GM12878 (cell line): ENCODE data around the gene TTYH3.

Experiments used
- BHLHE40 ChIP-seq, 2 experiments: fragments of 450-650 bp in 1 of 2; IDR thresholded peaks; 2 replicates each; pipeline ENCODE4 v1.6.1; 2011 to 2017; ENCODE audit warnings: low read depth in 2 of 2, borderline replicate concordance in 1 of 2, improper control_type of control experiment in 1 of 2, low read length in 1 of 2, mild to moderate bottlenecking in 1 of 2
- CBFB ChIP-seq: IDR thresholded peaks from 2 replicates; pipeline ENCODE4 v1.6.1; 2016; ENCODE audit warnings: antibody characterized with exemption, low read depth
- CHD1 ChIP-seq: IDR thresholded peaks from 2 replicates; pipeline ENCODE4 v1.6.1; 2012; ENCODE audit warnings: low read depth, low read length, improper control_type of control experiment
- CHD2 ChIP-seq: IDR thresholded peaks from 2 replicates; pipeline ENCODE4 v1.6.1; 2011; ENCODE audit warnings: low read depth, low read length, improper control_type of control experiment, borderline replicate concordance
- EP300 ChIP-seq, 2 experiments: fragments of 150-350 bp in 1 of 2; IDR thresholded peaks; 2 replicates each; pipeline ENCODE4 v1.6.1; 2011 to 2012; ENCODE audit warnings: low read depth in 2 of 2, low read length in 2 of 2, borderline replicate concordance in 1 of 2, improper control_type of control experiment in 1 of 2, inconsistent platforms in 1 of 2; ENCODE audit not compliant: control insufficient read depth in 1 of 2
- KLF5 ChIP-seq: fragments of 450-650 bp; IDR thresholded peaks from 2 replicates; pipeline ENCODE4 v1.6.1; 2014; ENCODE audit warnings: mild to moderate bottlenecking; ENCODE audit not compliant: partially characterized antibody
- NR2C1 ChIP-seq: fragments of 450-650 bp; IDR thresholded peaks from 2 replicates; pipeline ENCODE4 v1.6.1; 2017; ENCODE audit warnings: antibody characterized with exemption, mild to moderate bottlenecking, moderate library complexity
- RAD21 ChIP-seq: IDR thresholded peaks from 2 replicates; pipeline ENCODE4 v1.6.1; 2011; ENCODE audit warnings: mild to moderate bottlenecking, low read depth, low read length, moderate library complexity; ENCODE audit not compliant: insufficient read depth
- SIX5 ChIP-seq: IDR thresholded peaks from 2 replicates; pipeline ENCODE4 v1.6.1; 2011; ENCODE audit warnings: mild to moderate bottlenecking, low read depth, low read length, moderate library complexity; ENCODE audit not compliant: severe bottlenecking
- SPI1 ChIP-seq: IDR thresholded peaks from 2 replicates; pipeline ENCODE4 v1.6.1; 2011; ENCODE audit warnings: low read depth, mild to moderate bottlenecking, low read length, moderate library complexity, borderline replicate concordance; ENCODE audit not compliant: insufficient read depth
- TBL1XR1 ChIP-seq: IDR thresholded peaks from 2 replicates; pipeline ENCODE4 v1.6.1; 2012; ENCODE audit warnings: low read depth, low read length, improper control_type of control experiment
- TF ChIP-seq, protein P1 (sequence below): fragments of 450-650 bp; IDR thresholded peaks from 2 replicates; pipeline ENCODE4 v1.6.1; 2017; ENCODE audit warnings: mild to moderate bottlenecking
- TF ChIP-seq, protein P2 (sequence below), 3 experiments: IDR thresholded peaks in 2 of 3; conservative IDR thresholded peaks in 1 of 3; 2 replicates each; pipeline ENCODE4 v1.5.1; 2011; ENCODE audit warnings: low read depth in 3 of 3, low read length in 3 of 3, mild to moderate bottlenecking in 3 of 3, control low read depth in 2 of 3, moderate library complexity in 2 of 3, inconsistent platforms in 1 of 3, mixed read lengths in 1 of 3; ENCODE audit not compliant: control insufficient read depth in 2 of 3, insufficient read depth in 1 of 3; ENCODE audit errors: extremely low read depth in 1 of 3

- TF ChIP-seq CBFB (no peak), SIX5 (no peak), BHLHE40 (IDR thresholded peaks at IDR 0.05; ENCODE audit: borderline replicate concordance in 1 of 2, low read depth in 2 of 2, low read length in 1 of 2) (no peak), SPI1 (no peak), CHD1 (no peak), CHD2 (no peak), RAD21 (no peak), EP300 (IDR thresholded peaks at IDR 0.05; ENCODE audit: borderline replicate concordance in 1 of 2, control insufficient read depth in 1 of 2, low read depth in 2 of 2, low read length in 2 of 2) (no peak), KLF5 (no peak), NR2C1 (no peak), TBL1XR1 (no peak)
- TF ChIP-seq, protein P1, sequence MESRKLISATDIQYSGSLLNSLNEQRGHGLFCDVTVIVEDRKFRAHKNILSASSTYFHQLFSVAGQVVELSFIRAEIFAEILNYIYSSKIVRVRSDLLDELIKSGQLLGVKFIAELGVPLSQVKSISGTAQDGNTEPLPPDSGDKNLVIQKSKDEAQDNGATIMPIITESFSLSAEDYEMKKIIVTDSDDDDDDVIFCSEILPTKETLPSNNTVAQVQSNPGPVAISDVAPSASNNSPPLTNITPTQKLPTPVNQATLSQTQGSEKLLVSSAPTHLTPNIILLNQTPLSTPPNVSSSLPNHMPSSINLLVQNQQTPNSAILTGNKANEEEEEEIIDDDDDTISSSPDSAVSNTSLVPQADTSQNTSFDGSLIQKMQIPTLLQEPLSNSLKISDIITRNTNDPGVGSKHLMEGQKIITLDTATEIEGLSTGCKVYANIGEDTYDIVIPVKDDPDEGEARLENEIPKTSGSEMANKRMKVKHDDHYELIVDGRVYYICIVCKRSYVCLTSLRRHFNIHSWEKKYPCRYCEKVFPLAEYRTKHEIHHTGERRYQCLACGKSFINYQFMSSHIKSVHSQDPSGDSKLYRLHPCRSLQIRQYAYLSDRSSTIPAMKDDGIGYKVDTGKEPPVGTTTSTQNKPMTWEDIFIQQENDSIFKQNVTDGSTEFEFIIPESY, result no peak
- TF ChIP-seq, protein P2, sequence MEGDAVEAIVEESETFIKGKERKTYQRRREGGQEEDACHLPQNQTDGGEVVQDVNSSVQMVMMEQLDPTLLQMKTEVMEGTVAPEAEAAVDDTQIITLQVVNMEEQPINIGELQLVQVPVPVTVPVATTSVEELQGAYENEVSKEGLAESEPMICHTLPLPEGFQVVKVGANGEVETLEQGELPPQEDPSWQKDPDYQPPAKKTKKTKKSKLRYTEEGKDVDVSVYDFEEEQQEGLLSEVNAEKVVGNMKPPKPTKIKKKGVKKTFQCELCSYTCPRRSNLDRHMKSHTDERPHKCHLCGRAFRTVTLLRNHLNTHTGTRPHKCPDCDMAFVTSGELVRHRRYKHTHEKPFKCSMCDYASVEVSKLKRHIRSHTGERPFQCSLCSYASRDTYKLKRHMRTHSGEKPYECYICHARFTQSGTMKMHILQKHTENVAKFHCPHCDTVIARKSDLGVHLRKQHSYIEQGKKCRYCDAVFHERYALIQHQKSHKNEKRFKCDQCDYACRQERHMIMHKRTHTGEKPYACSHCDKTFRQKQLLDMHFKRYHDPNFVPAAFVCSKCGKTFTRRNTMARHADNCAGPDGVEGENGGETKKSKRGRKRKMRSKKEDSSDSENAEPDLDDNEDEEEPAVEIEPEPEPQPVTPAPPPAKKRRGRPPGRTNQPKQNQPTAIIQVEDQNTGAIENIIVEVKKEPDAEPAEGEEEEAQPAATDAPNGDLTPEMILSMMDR (IDR thresholded peaks at IDR 0.05 in 2 of 3, conservative IDR thresholded peaks at IDR 0.05 in 1 of 3; ENCODE audit: control insufficient read depth in 2 of 3, extremely low read depth in 1 of 3, insufficient read depth in 1 of 3, low read depth in 3 of 3, low read length in 3 of 3), result no peak
These were observed 44.0 kb upstream of the TTYH3 start for GRCh38 chr7:2587778-2588177.
